RKO (cell line): ENCODE data around the gene SLC25A2.

ENCODE experiments used
- DNase-seq: peaks from one replicate; pipeline ENCODE4 v3.0.0-alpha.2; 2016; ENCODE audit warnings: low spot score

SLC25A2 gene

DNA sequence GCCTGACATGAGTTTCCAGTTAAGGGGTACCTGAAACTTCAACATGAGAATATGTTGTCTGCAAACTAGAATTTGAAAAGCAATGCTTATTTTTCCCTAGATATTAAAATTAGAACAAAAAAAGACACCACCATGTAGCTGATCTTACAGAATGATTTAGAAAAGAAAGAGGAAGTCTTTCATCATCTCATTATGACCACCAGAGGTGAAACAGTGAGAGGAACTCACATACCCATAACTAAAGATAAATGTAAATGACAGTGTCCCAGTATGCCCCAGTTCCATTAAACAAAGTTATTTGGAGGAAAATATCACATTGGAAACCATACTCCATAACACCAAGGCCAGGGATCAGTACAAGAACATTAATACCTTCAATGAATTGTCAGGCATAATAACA, 9.9 kb upstream of the SLC25A2 start:
- DNase-seq = no peak

DNA sequence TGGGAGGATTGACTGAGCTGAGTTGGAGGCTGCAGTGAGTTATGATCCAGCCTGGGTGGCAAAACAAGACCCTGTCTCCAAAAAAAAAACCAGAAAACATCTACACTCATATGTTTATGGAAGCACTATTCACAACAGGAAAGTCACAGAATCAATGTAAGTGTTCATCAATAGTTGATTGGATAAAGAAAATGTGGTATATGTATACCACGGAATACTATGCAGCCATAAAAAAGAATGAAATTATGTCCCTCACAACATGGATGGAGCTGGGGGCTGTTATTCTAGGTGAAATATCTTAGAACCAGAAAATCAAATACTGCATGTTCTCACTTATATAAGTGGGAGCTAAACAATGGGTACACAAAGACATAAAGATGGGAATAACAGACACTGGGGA, 2.8 kb upstream of the SLC25A2 start:
- DNase-seq = no peak

DNA sequence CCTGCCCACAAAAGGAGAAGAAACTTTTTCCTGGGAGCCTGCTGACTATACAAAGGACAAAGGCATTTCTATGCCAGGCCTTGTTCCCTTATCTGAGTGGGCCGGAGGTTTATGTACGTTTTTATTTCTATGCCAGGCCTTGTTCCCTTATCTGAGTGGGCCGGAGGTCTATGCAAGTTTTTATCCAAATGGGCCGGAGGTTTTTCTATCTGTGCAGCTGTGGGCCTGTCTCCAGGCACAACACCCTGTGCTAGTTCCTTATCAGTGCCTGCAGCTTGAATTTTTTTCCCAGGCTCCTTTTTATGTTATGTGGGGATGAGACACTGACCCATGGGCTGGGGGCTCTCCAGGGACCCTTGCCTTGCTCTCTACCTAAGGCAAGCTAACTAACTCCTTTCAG, 5.5 kb downstream of the SLC25A2 start:
- no peak for DNase-seq

DNA sequence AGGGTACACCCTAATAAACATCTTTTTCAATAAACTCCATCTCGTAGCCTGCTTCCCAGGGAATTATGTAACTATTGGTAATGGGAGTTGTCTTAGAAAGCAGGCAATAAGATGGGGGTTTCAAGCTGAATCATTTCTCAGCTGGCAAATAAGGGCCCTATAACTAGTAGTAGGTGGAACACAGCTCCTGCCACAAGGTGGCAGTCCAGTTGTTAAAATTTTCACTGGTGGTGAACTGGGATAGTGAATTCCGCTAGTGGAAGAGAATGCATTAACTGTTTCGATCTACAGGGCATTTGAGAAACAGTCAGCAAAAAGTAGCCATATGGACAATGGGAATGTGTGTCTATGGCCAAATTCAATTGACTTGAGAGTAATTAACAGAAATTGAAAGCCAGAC, 30.9 kb downstream of the SLC25A2 start:
- DNase-seq = peak; percentile 66

DNA sequence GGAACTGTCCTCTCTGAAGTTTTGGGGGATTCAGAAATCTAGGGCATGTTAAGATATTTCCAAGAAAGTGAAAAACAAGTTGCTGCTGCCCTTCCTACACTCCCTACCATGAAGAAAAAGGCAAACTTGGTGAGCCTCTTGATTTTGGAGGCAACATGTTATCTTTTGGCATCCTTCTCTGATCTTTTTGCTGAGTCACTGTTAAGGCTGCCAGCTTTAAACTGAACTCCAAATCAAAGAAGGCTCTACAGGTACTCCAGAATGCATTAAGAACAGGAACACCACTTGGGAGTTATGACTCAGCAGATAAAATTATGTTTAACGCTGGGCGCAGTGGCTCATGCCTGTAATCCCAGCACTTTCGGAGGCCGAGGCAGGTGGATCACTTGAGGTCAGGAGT, 34.7 kb downstream of the SLC25A2 start:
- DNase-seq = no peak

DNA sequence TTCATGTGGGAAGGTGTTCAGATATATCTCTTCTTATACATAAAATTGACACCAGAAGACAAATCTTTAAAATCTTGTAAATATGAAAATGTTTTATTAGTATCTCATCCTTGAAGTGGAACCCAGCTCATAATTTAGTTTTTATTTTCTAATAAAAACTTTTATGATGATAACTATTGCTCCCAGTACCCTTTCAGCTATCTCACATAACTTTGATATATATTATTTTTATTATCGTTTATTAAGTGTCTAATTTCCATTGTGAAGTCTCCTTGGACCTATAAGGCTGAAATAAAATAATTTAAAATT, 42.7 kb downstream of the SLC25A2 start:
- DNase-seq = no peak

DNA sequence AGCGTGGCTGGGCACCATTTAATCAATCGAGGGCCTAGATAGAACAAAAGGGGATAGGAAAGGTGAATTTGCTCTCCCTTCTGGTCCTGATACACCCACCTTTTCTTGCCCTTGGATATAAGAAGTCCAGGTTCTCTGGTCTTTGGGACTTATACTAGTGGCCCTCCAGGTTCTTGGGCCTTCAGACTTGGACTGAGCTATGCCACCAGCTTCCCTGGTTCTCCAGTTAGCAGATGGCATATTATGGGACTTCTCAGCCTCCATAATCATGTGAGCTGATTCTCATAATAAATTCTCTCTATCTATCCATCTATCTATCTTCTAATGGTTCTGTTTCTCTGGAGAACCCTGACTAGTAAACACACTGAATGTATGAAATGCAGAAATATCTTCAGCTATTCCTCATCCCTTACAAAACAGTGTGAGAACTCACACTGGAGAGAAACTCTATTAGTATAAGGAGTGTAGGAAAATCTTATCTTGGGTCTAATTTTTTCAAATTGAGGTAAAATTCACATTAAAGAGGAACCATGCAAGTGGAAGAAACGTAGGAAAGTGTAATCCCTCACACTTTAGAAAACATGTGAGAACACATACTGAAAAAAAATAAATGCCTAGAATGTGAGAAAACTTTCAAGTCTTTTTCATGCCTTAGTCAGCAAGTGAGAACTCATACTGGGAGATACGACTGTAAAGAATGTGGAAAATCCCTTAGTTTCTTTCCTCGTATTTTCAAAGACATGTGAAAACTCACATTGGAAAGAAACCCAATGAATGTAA, 43.2 kb downstream of the SLC25A2 start:
- no peak for DNase-seq

DNA sequence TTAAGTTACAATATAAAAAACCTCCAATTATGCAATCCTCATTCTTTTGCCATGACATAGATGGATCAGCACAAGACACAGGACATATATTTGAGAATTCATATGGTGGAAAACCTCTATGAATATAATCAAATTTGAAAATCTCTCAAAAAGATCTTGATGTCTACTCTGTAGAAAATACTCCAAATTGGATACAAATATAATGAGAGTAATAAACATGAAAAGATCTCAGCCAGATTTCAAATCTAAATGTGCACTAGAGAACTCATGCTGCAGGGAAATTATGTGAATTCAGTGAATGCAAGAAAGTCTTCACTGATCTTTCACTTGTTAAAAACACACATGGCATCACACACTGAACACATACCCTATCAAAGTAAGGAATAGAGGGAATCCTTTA, 44.9 kb downstream of the SLC25A2 start:
- DNase-seq = no peak

DNA sequence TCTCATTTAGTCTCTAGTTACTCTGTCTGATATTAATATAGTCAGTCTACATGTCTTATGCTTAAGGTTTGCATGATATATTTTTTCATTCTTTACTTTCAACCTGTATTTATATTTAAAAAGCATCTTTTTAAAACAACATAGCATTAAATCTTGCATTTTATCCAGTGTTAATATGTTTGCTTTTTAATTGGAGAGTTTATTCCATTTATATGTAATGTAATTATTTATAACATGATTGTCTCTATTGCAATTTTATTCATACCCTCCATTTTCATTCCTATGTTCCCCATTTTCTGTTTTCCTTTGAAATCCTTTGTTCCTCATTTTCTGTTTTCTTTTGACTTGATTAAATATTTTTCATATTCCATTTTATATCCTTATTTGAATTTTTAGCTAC, 45.4 kb downstream of the SLC25A2 start:
- DNase-seq = no peak
